GF-D8 (cell line): ENCODE measurements around the gene SLC2A8.

ENCODE experiments used
- DNase-seq: peaks from one replicate; lab custom pipeline; 2025; lab: John Stamatoyannopoulos, UW

Gene SLC2A8

DNA sequence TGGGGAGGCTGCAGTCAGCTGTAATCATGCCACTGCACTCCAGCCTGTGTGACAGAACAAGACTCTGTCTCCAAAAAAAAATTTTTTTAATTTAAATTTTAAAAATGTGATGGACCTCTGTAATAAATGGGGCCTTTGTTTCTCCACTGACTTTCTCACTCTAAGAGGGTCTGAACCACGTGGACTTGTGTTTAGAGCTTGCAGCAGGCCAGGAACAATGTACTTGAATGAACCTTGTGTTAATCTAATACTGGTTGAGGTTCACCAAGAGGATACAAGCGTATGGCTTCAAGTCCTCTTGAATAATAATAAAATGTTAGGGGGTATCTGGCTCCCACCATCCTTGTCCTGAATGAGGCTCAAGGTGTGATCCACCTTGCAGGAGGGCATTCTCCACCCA is 14.4 kb upstream of the SLC2A8 start:
- no peak for DNase-seq

DNA sequence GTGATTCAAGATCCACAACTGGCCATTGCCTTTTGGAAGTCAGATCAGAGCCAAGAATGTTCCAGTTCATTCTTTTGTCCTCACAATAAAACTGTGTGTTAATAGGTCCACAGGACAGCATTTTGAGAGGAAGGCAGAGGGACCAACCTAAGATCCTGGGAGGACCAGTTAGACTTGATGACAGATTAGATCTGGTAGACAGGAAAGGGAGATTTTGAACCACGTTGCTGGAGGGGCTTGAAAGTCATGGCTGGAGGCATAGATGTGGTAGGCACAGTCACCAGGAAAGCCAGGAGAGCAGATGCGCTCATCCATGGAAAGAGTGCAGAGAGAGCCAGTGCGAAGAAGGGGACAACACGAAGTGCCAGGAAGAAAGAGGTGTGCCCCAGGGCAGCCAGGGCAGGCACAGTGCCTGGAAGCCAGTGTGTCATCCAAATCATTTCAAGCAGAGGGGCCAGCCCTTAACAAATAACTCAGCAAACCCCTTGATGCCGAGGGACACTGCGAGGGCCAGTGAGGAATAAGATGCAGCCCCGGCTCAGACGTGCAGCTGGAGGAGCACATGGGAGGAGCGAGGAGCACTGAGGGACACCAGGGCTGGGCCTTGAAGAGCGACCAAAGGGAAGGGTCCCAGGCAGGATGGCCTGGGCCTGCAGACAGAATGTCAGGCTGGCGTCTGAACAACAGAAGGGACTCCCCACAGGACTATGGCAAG is 12.8 kb upstream of the SLC2A8 start:
- no peak for DNase-seq

DNA sequence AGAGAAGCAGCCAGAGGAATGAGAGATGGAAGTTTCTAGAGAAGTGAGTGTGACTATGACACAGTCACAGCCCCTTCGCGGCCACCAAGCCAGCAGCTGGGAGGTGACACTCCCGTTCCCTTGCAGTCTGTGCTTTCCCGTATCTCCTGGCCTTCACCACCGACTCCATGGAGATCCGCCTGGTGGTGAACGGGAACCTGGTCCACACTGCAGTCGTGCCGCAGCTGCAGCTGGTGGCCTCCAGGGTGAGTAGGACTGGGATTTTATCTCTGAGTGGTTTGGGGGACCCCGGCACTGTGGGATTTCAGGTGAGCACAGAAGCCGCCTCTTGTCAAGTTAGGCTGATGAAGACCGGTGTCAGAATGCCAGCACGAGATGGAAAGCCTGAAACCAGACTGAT is 12.1 kb upstream of the SLC2A8 start:
- DNase-seq = no peak

DNA sequence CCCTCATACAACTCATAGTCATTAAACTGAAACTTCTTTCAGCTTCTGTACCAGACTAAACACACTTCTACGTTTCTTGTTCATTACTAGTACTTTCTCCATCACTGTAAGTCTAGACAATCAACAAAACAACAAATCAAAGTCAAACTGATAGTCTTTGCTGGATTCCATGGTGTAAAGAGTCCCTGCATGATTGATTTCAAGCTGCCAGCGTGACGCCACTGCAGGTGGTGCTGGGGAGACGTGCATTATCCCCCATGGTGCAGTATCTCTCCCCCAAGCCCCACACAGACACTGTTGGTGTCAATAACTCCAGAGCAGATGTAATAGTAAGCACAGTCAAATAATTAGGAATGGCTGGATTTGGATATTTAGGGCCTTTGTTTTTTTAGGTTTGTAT is 10.7 kb upstream of the SLC2A8 start:
- no peak for DNase-seq

DNA sequence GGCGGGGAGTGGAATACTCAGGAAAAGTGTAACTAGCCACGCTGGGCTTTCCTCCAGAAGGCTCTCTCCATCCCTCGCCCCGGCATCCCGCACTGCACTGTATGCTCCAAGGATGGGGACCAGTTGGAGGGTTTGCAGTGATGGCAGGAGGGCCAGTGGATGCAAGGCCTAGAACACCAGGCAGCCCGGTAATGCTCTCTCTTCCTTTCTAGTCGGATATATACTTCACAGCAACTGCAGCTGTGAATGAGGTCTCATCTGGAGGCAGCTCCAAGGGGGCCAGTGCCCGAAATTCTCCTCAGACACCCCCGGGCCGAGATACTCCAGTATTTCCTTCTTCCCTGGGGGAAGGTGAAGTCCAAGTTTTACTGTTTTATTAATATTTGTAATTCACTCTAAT is 10.0 kb upstream of the SLC2A8 start:
- DNase-seq = no peak

DNA sequence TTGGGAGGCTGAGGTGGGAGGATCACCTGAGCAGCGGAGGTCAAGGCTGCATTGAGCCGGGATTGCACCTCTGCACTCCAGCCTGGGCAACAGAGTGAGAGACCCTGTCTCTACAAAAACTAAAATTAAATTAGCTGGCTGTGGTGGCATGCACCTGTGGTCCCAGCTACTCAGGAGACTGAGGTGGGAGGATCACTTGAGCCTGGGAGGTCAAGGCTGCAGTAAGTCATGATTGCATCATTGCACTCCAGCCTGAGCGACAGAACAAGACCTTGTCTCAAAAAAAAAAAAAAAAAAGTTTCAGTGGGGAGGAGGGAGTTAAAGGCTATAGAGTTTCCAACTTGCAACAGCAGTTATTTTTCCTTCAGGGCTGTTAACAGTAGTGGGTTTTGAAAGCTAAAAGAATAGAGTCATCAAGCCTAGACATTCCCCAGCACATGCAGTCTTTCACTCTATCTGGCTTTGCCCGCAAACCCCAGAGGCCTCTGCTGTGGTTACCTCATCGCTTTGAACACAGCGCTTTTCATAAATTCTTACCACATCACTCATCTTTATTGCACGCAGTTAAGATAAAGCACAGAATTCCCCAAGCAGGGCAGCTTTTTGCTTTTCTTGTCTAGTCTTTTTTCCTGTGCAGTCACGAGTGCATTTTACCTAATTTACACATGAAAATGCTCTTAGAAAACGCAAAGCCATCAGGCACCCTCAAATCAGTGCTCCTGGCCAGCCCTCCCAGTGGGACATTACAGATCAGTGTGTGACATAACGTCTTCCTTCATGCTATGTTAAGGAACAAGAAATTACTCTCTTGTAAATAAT is 8.7 kb upstream of the SLC2A8 start:
- peak; percentile 94 for DNase-seq

DNA sequence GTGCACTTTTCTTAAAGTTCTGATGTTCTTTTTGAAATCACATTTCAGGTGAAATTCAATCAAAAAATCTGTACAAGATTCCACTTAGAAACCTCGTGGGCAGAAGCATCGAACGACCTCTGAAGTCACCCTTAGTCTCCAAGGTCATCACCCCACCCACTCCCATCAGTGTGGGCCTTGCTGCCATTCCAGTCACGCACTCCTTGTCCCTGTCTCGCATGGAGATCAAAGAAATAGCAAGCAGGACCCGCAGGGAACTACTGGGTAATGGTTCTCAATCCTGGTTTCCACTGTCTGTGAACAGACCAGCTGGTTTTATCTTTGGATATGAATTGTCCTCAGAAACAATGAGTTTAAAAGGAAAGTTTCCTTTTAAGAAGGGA is 8.1 kb upstream of the SLC2A8 start:
- DNase-seq = no peak

DNA sequence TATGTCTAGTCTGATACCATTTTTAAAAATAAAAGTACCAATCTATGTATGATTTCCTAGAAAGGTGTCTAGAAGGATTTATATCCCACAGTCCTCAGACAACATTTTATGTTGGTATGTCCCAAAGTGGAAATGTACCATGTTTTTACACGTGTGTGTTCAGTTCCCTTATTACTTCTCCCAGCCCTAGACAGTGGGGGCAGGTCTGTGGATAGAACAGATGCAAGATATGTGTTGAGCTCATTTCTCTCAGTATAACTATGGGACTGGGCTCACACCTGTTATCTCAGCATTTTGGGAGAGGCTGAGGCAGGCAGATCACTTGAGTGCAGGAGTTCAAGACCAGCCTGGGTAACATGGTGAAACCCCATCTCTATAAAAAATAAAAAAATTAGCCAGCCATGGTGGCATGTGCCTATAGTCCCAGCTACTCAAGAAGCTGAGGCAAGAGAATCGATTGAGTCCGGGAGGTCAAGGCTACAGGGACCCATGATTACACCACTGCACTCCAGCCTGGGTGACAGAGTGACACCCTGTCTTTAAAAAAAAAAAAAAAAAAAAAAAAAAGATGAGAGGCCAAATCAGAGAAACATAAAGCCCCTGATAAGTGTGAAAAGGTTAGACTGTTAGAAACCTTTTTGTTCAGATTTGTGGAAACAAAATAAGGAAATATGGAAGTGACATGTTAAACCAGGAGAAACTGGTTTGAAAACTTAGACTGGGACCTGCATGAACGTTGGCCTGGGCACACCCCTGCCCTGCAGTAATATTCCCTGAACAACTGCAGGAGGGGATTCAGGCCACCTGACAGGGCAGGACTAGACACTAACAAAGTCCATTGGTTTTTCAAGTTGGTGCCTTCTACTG is 7.4 kb upstream of the SLC2A8 start:
- DNase-seq = no peak

DNA sequence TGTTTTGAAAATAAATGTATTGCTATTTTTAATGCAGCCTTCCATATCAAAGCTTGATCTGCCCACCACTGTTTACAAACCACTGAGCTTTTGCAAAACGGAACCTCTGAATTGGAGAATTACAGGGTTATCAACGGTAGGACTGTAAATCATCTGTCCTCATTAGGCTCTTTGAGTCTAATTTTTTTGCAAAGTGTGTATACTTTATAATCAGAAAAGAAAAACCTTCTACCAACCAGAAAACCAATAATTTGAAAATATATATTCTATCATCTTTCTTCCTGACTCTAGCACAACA is 6.8 kb upstream of the SLC2A8 start:
- no peak for DNase-seq

DNA sequence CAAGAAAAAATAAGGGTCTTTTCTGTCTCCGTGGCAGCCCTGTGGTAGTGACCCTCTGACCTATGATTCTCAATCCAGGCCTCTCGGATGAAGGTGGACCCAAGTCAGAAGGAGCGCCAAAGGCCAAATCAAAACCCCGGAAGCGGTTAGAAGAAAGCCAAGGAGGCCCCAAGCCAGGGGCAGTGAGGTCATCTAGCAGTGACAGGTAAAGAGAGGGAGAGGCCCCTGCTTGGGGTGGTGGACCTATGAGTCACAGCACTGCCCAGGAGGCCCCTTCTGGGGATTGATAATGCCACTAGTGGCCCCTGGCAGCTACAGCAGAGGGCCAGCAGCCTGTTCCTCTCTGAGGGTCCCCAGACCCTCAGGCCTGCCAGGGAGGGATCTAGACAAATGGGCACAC is 6.4 kb upstream of the SLC2A8 start:
- DNase-seq = no peak

DNA sequence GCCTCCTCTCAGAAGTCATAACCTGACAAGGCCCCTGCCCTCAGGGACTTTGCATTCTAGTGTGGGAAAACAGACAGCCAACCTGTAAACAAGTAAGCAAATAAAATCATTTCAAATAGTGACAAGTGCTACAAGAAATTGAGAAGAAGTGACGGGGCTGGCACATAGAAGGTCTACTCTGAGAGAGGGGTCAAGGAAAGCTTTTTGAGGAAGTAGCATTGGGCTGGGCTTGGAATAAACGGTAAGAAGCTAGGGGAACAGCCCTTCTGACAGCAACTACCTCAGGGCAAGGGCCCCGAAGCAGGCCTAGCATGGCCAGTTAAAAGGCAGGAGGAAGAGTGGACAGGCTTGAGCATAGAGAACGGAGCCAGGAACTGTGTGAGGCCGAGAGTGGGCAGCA is 4.8 kb upstream of the SLC2A8 start:
- no peak for DNase-seq

DNA sequence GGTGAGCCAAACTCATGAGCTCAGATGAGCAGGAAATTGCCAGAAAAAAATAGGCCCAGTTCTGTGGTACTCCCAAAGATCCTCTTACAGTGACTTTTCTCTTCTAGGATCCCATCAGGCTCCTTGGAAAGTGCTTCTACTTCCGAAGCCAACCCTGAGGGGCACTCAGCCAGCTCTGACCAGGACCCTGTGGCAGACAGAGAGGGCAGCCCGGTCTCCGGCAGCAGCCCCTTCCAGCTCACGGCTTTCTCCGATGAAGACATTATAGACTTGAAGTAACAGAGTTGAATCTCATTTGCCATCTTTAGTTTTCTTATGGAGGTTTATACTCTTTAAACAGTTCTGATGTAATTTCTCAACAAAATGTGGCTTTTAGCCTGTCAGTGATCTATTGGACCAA is 4.0 kb upstream of the SLC2A8 start:
- DNase-seq = no peak

DNA sequence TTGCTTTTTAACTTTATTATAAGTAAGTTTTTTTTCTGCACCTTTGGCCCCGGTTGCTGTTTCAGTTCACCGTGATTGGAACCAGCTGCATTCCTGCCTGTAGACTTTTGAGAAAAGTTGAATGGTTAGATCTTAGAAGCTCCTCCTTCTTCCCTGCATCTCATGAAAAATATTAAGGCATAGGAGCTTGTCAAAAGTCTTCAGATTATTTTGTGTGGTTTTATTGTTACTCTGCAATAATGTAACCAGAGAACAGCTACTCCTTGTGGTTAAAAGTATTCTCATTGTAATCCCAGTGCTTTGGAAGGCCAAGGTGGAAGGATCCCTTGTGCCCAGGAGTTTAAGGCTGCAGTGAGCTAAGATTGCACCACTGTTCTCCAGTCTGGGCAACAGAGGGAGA is 3.3 kb upstream of the SLC2A8 start:
- DNase-seq = no peak

DNA sequence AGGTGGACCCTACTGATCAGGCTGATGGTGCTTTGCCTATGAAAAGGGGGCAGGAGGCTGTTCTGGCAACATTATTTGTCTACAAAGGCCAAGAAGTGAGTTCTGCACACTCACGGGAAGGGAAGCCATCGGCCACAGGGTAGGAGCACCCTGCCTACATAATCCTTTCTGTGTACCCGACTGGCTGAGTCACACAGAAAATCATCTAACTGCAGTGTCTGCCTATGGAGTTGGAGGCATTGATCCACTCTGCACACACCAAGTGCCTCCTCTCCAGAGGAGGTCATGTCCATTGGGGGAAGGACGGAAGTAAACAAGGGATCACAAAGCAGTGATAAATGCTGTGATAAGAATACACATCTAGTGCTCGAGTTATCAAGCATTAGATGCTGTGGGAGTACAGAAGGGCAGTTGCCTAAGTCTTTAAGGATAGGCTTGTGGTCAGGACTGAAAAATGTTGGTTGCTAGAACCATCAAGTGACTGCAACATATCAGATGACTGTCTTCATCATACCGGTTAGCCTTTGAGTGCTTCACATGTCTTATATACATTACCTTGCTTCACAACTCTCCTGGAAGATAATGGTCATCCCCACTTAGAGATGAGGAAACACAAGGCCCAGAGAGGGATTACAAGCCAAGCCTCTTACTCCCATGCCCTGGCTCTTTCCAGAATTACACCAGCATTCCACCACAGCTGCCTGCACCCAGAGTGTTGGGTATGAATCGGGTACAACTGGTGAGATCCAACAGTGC is 1.3 kb upstream of the SLC2A8 start:
- DNase-seq = no peak

DNA sequence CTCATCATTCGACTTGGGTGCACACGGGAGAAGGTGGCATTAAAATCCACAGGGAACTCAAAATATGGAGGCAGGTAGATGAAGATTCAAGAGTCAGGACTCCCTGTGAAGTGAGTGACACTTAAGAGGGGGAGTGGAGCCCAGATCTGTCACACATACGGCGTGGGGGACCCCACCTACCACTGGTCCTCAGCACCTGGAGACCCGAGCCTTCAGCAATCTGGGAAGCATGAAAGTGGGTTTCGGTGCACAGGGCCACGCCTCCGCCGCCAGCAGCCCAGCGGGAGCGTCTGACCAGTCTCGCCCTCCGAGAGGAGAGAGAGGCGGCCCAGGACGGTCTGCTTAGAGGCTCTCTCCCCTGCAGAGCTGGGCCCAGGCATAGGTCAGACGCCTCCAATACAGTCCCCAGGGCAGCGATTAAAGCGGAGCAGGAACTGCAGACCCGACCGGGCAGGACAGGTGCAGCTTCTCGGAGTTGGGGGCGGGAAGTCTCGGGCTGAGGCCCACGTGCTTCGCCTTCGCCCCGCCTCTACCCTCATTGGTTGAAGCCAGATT is 639 bp upstream of the SLC2A8 start:
- DNase-seq = no peak

DNA sequence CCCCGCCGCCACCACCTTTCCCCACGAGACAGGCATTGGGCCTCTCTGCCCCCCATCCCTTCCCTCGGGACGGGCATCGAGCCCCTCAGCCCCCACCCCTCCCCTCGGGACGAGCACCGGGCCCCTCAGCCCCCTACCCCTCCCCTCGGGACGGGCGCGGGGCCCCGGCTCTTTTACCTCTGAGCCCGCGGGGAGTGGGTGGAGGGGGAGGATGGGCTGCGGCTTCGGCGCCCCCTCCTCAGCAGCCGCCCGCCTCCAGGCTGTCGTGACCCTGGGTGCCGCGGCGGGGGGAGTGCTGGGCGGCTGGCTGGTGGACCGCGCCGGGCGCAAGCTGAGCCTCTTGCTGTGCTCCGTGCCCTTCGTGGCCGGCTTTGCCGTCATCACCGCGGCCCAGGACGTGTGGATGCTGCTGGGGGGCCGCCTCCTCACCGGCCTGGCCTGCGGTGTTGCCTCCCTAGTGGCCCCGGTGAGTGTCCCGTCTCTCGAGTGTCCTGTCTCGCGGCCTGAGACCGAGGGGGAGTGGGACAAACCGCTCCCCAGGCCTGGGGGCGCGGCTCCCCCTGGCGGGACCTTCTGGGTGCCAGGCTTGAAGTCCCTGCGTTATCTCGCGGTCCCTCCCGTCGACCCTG is 791 bp downstream of the SLC2A8 start:
- DNase-seq = no peak

DNA sequence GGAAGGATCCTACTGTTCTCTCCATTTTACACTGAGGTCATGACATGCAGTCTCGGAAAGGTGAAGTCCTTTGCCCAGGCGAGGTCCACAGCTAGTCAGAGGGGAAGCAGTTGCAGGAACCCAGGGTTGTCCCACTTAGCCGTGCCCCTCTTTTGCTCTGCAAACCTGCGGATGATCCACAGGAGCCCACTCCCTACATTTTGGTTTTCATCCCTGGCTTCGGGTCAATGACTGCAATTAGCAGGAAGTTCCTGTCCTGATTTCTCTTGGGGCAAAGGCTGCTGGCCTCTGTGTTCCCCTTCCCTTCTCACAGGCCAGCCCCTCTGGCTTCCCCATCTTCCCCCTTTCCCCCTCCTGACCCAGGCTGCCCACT is 1.3 kb downstream of the SLC2A8 start:
- DNase-seq = no peak

DNA sequence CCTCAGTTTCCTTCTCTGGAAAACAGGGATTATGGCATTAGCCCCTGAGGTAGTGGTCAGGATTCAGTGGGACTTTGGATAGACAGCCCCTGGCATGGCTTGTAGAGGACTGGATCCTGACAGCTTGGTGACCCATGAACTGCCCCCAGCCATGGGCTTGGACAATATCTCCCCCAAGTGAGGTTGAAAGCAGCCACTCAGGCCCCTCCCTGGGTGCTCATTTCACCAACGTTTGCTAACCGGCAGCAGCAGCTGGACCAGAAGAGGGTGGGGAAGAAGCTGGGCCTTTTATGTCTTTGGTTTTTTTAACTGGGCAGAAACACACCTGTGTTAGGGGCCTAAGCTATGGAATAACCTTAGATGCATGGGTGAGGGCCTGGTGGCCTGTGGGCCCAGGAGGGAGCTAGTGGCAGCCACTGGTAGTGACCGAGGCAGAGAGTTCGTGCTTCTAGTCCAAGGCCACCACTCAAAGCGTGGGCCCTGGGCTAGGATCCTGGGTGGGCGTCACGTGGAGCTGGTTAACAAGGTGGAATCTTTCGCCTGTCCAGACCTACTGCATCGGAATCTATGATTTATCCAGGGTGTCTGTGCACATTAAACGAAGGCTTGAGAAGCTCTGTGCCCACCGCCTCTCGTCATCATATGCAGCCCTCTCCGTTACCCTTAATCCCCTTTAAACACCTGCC is 1.9 kb downstream of the SLC2A8 start:
- DNase-seq = no peak

DNA sequence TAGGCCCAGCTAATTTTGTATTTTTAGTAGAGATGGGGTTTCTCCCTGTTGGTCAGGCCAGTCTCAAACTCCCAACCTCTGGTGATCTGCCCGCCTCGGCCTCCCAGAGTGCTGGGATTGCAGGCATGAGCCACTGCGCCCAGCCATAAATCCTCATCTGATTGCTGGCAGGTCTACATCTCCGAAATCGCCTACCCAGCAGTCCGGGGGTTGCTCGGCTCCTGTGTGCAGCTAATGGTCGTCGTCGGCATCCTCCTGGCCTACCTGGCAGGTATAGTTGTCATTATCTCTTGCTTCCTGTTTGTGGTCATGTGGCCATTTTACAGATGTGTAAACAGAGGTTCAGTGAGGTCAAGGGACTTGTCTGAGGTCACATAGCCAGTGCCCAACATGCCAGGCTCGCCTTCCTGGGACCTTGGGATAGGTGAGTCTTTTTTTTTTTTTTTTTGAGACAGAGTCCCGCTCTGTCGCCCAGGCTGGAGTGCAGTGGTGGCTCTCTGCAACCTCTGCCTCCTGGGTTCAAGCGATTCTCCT is 2.8 kb downstream of the SLC2A8 start:
- DNase-seq = no peak

DNA sequence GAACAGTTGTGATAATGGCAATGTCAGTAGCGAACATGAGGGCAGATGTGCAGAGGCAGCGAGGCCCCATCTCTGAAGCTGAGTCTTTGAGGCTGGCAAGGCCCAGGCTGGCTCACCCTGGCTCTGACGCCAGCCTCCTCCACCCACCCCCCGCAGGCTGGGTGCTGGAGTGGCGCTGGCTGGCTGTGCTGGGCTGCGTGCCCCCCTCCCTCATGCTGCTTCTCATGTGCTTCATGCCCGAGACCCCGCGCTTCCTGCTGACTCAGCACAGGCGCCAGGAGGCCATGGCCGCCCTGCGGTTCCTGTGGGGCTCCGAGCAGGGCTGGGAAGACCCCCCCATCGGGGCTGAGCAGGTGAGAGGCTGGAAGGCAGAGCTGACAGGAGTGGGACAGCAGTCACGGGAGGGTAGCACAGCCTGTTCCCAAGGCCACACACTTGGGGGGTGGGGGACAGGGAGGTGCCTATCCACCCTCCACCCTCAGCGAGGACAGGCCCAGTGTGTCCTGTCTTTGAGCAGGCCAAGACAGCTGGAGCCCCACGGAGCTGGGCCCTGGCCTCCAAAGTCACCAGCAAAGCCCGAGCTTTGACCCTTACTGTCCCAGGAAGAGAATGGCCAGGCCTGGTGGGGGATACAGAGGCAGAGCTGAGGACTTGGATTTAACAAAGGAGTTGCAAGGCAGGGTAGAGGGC is 5.6 kb downstream of the SLC2A8 start:
- DNase-seq = no peak
